Glutamatergic neuron (in vitro differentiated cells): ENCODE results near the gene ZNF611. TPM values are rescaled to one million over a fixed set of nuclear protein-coding genes. Genes with fewer than 3 reads are reported as not detected.
A peak's percentile ranks its signal among the peaks of the same experiment; 100 is the strongest.
"Not testable (repeated sequence)": the region's sequence is repeated elsewhere in the genome, so short reads cannot be mapped to it uniquely, and the experiment has no call there.

Experiments
- DNase-seq: peaks from one replicate; pipeline ENCODE4 v3.0.0; 2022
- H3K27ac Mint-ChIP-seq: one replicate; pipeline ENCODE4 v1.8.0; 2020; ENCODE audit warnings: mild to moderate bottlenecking, mixed read lengths, inconsistent platforms; ENCODE audit not compliant: unreplicated experiment
- H3K27me3 Mint-ChIP-seq: one replicate; pipeline ENCODE4 v1.8.0; 2020; ENCODE audit warnings: mild to moderate bottlenecking, moderate library complexity, mixed read lengths, inconsistent platforms; ENCODE audit not compliant: unreplicated experiment
- H3K36me3 Mint-ChIP-seq: one replicate; pipeline ENCODE4 v1.8.0; 2020; ENCODE audit warnings: mild to moderate bottlenecking, mixed read lengths, inconsistent platforms; ENCODE audit not compliant: unreplicated experiment
- H3K4me1 Mint-ChIP-seq: one replicate; pipeline ENCODE4 v1.8.0; 2020; ENCODE audit warnings: mild to moderate bottlenecking, low read depth, mixed read lengths, inconsistent platforms; ENCODE audit not compliant: unreplicated experiment
- H3K4me3 Mint-ChIP-seq: one replicate; pipeline ENCODE4 v1.8.0; 2020; ENCODE audit warnings: mild to moderate bottlenecking, mixed read lengths, inconsistent platforms; ENCODE audit not compliant: unreplicated experiment
- H3K9me3 Mint-ChIP-seq: one replicate; pipeline ENCODE4 v1.8.0; 2020; ENCODE audit warnings: mild to moderate bottlenecking, moderate library complexity, mixed read lengths, inconsistent platforms; ENCODE audit not compliant: unreplicated experiment
- CTCF ChIP-seq: fragments of 200-600 bp; sonication (generic); IDR thresholded peaks from one replicate; pipeline ENCODE4 v1.5.0; 2021; ENCODE audit not compliant: partially characterized antibody, unreplicated experiment
- total RNA-seq: library from RNA; stranded (reverse); fragmentation: NEBNext Ultra II Directional; extraction: Animal tissue kit (Norgen Biotek cat#: 25700); gene quantifications from one replicate; pipeline ENCODE4 v1.2.1, GENCODE V29; 2021; ENCODE audit not compliant: unreplicated experiment

The ZNF611 gene
- total RNA-seq, 1 donor from 2014 or later = 36.2 TPM

GRCh38 chr19:52735734-52736133 lies 890 bp upstream of the ZNF611 start:
- H3K9me3 Mint-ChIP-seq = peaks cover 8% of the 10 kb centered on the region
- no peak for TF ChIP-seq CTCF
- H3K27me3 Mint-ChIP-seq = no peaks in the 10 kb centered on the region
- H3K27ac Mint-ChIP-seq = peak overlapping the region; percentile 96
- peaks cover 8% of the 10 kb centered on the region for H3K36me3 Mint-ChIP-seq
- DNase-seq = peak; percentile 58
- peaks cover 7% of the 10 kb centered on the region for H3K4me1 Mint-ChIP-seq
- peak overlapping the region; percentile 78 for H3K4me3 Mint-ChIP-seq

- H3K27me3 Mint-ChIP-seq = no peaks in the 10 kb centered on the region
- no peak for TF ChIP-seq CTCF
- peaks cover 7% of the 10 kb centered on the region for H3K4me1 Mint-ChIP-seq
- peaks cover 8% of the 10 kb centered on the region for H3K9me3 Mint-ChIP-seq
- H3K36me3 Mint-ChIP-seq = peaks cover 8% of the 10 kb centered on the region
- peak; percentile 63 for DNase-seq
- H3K27ac Mint-ChIP-seq = peak overlapping the region; percentile 52
- H3K4me3 Mint-ChIP-seq = peak overlapping the region; percentile 88
Measured at GRCh38 chr19:52734331-52734892, 432 bp downstream of the ZNF611 start.

DNA sequence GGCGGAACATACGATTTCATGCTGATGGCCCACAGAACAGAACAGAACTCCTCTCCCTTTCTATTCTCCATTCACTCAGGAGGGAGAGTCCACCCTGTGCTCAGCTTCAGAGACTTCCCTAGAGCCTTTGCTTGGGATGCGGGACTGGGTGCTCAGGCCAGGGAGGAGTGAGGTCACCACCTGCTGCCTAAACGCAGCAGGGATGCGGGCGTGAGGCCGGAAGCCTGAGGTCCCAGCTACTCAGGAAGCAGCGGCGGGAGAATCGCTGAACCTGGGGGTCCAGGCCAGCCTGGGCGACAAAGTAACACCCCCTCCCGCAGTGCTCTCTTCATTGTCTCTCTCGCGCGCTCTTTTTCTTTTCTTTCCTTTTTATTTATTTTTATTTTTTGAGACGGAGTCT lies 8.8 kb downstream of the ZNF611 start:
- H3K9me3 Mint-ChIP-seq = not testable (repeated sequence)

GRCh38 chr19:52725528-52725961 lies 9.3 kb downstream of the ZNF611 start:
- no peak for DNase-seq
- no peak overlapping the region for H3K27ac Mint-ChIP-seq
- H3K4me3 Mint-ChIP-seq = no peak overlapping the region
- peaks cover 6% of the 10 kb centered on the region for H3K27me3 Mint-ChIP-seq
- H3K4me1 Mint-ChIP-seq = no peaks in the 10 kb centered on the region
- peaks cover 16% of the 10 kb centered on the region for H3K36me3 Mint-ChIP-seq
- H3K9me3 Mint-ChIP-seq = peaks cover 2% of the 10 kb centered on the region
- TF ChIP-seq CTCF = no peak

More for the DNA sequence above, 8.8 kb downstream of the ZNF611 start:
- DNase-seq, H3K27me3 Mint-ChIP-seq, H3K4me1 Mint-ChIP-seq, H3K4me3 Mint-ChIP-seq, H3K27ac Mint-ChIP-seq: not testable (repeated sequence)
- H3K36me3 Mint-ChIP-seq = peaks cover 16% of the 10 kb centered on the region

- Mint-ChIP-seq H3K9me3 (peaks cover 4% of the 10 kb centered on the region), H3K36me3 (peaks cover 20% of the 10 kb centered on the region)
Measured at GRCh38 chr19:52724701-52725514, 9.9 kb downstream of the ZNF611 start.

DNA sequence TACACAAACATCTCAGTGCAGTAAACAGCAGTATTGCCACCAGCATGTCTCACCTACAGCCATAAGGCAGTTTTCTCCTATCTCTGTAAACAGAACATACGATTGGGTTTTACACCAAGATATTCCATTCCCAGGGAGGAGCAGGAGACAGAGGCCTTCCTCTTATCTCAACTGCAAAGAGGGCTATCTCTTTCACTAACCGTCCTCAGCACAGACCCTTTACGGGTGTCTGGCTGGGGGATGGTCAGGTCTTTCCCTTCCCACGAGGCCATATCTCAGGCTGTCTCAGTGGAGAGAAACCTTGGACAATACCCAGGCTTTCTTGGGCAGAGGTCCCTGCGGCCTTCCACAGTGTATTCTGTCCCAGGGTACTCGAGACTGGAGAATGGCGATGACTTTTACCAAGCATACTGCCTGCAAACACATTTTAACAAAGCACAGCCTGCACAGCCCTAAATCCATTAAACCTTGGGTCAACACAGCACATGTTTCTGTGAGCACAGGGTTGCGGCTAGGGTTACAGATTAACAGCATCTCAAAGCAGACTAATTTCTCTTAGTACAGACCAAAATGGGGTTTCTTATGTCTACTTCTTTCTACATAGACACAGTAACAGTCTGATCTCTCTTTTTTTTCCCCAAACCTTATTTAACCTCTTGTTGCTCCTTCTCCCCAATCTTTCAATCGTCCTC lies 10.8 kb downstream of the ZNF611 start:
- not testable (repeated sequence) for DNase-seq, H3K27me3 Mint-ChIP-seq, H3K4me1 Mint-ChIP-seq
- Mint-ChIP-seq H3K9me3 (peaks cover 11% of the 10 kb centered on the region), H3K27ac (peak overlapping the region; percentile 29), H3K36me3 (peaks cover 28% of the 10 kb centered on the region), H3K4me3 (peak overlapping the region; percentile 19)

More at GRCh38 chr19:52724701-52725514, 9.9 kb downstream of the ZNF611 start:
- no peak overlapping the region for H3K27ac Mint-ChIP-seq
- H3K4me3 Mint-ChIP-seq = peak overlapping the region; percentile 19
- H3K4me1 Mint-ChIP-seq = no peaks in the 10 kb centered on the region
- no peak for TF ChIP-seq CTCF
- peaks cover 6% of the 10 kb centered on the region for H3K27me3 Mint-ChIP-seq
- DNase-seq = no peak
